Kidney epithelial cell (primary cell): ENCODE data around the gene SYCP2L. TPM values are rescaled to one million over a fixed set of nuclear protein-coding genes. Genes with fewer than 3 reads are reported as not detected.
"Not testable (repeated sequence)": the region's sequence is repeated elsewhere in the genome, so short reads cannot be mapped to it uniquely, and the experiment has no call there.

Experiments used
- DNase-seq: peaks from one replicate; pipeline ENCODE4 v3.0.0-alpha.2; 2010; ENCODE audit warnings: low read depth
- H3K27me3 ChIP-seq: 2 replicates; pipeline ENCODE4 v1.6.0; 2011; ENCODE audit warnings: low read length; ENCODE audit not compliant: control insufficient read depth, insufficient read depth
- H3K36me3 ChIP-seq: 2 replicates; pipeline ENCODE4 v1.5.1; 2011; ENCODE audit warnings: low read length; ENCODE audit not compliant: control insufficient read depth, insufficient read depth
- H3K4me3 ChIP-seq: 2 replicates; pipeline ENCODE4 v1.5.1; 2011; ENCODE audit warnings: low read depth, mild to moderate bottlenecking, control low read depth, low read length
- CTCF ChIP-seq: IDR thresholded peaks from 2 replicates; pipeline ENCODE4 v1.5.1; 2011; ENCODE audit warnings: mild to moderate bottlenecking, moderate library complexity, low read length, control low read depth, inconsistent platforms; ENCODE audit not compliant: insufficient read depth, poor library complexity, severe bottlenecking
- total RNA-seq: library from RNA; depleted of rRNA; stranded (reverse); fragments of >200 nt; gene quantifications from 2 replicates; pipeline ENCODE4 v1.2.3, GENCODE V29; 2015

SYCP2L gene
- total RNA-seq, 1 donor from 2014 or later, result 0.71 TPM

- TF ChIP-seq CTCF, result no peak
- H3K36me3 ChIP-seq, result no peaks in the 10 kb centered on the region
- H3K4me3 ChIP-seq, result no peak overlapping the region
- no peaks in the 10 kb centered on the region for H3K27me3 ChIP-seq
- DNase-seq, result no peak
Measured at GRCh38 chr6:10976571-10976970, 89.7 kb downstream of the SYCP2L start.

DNA sequence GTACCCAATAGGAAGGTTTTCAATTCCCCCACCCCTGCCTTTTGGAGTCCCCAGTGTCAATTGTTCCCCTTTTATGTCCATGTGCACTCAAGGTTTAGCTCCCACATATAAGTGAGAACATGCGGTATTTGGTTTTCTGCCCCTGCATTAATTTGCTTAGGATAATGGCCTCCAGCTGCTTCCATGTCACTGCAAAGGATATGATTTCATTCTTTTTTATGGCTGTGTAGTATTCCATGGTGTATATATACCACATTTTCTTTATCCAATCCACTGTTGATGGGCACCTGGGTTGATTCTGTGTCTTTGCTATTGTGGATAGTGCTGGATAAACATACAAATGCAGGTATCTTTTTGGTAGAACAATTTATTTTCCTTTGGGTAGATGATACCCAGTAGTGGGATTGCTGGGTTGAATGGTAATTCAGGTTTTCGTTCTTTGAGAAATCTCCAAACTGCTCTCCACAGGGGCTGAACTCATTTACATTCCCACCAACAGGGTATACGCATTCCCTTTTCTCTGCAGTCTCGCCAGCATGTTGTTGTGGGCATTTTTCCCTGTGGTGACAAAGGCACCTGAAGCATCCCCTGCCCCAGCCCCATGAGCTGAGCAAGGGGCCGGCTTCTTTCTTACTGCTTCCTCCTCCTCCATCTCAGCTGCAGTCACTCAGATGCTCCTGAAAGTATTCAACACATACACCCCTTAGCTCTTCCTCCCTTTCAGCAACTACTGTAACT lies 90.5 kb downstream of the SYCP2L start:
- TF ChIP-seq CTCF, result no peak
- Histone ChIP-seq H3K36me3 (no peaks in the 10 kb centered on the region), H3K27me3 (no peaks in the 10 kb centered on the region), H3K4me3 (no peak overlapping the region)
- DNase-seq, result no peak

- Histone ChIP-seq H3K27me3 (no peaks in the 10 kb centered on the region), H3K36me3 (no peaks in the 10 kb centered on the region), H3K4me3 (no peak overlapping the region)
- no peak for DNase-seq
- TF ChIP-seq CTCF, result no peak
Measured at GRCh38 chr6:10979603-10980002, 92.8 kb downstream of the SYCP2L start.

GRCh38 chr6:10981409-10981808 lies 94.6 kb downstream of the SYCP2L start:
- no peak for DNase-seq
- Histone ChIP-seq H3K36me3 (no peaks in the 10 kb centered on the region), H3K4me3 (no peak overlapping the region), H3K27me3 (no peaks in the 10 kb centered on the region)
- TF ChIP-seq CTCF, result no peak

DNA sequence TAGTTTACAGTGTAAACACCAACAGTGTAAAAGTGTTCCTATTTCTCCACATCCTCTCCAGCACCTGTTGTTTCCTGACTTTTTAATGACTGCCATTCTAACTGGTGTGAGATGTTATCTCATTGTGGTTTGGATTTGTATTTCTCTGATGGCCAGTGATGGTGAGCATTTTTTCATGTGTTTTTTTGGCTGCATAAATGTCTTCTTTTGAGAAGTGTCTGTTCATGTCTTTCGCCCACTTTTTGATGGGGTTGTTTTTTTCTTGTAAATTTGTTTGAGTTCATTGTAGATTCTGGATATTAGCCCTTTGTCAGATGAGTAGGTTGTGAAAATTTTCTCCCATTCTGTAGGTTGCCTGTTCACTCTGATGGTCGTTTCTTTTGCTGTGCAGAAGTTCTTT lies 98.1 kb downstream of the SYCP2L start:
- not testable (repeated sequence) for H3K27me3 ChIP-seq, H3K36me3 ChIP-seq, DNase-seq, H3K4me3 ChIP-seq

- H3K4me3 ChIP-seq, result no peak overlapping the region
- no peaks in the 10 kb centered on the region for H3K36me3 ChIP-seq
- no peaks in the 10 kb centered on the region for H3K27me3 ChIP-seq
- TF ChIP-seq CTCF, result no peak
- no peak for DNase-seq
Measured at GRCh38 chr6:10989587-10989986, 102.7 kb downstream of the SYCP2L start.
